Inflammatory macrophage treated with lipopolysaccharide for 4 hours (primary cell): ENCODE data around the gene TAS1R2.

ENCODE experiments used
- DNase-seq: peaks from one replicate; pipeline ENCODE4 v3.0.0-alpha.2; 2020

TAS1R2 gene

DNA sequence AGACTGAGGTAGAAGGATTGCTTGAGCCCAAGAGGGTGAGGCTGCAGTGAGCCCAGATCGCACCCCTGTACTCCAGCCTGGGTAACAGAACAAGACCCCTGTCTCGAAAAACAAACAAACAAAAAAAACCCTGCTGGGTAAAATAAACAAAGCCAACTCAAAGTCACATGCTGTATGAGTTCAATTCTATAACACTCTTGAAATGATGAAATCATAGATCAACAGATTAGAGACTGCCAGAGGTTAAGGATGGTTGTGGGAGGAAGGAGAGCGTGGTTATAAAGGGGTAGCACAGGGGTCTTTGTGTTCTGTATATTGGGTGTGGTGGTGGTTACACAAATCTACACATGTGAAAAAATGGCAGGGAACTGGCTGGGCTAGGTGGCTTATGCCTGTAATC is 62.5 kb downstream of the TAS1R2 start:
- DNase-seq, result no peak

DNA sequence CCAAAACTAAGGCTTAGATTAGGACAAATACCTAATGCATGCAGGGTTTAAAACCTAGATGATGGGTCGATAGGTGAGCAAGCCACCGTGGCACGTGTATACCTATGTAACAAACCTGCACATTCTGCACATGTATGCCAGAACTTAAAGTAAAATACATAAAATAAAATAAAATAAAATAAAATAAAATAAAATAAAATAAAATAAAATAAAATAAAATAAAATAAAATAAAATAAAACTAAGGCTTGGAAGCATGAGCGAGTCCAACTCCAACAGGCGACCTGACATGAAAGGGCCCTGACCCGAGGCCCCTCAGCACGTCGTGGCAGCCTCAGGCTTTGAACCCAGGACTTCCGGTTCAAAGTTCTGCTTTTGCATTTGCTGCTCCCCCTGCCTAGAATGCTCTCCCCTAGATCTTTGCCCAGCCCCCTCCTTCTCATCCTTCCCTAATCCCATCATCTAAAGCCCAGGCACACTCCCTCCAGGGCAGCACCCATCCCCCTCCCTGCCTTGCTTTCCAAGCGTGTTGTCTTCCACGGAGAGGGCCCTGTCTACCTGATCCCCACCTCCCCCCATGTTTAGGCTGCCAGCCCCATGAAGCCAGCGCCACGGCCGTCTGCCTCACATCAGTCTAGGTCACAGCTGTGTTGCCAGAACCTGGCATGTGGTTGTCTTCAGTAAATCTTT is 64.3 kb downstream of the TAS1R2 start:
- no peak for DNase-seq

GRCh38 chr1:18794561-18794960 is 64.9 kb downstream of the TAS1R2 start:
- DNase-seq, result no peak

- DNase-seq, result no peak
Observed at GRCh38 chr1:18794051-18794450, 65.4 kb downstream of the TAS1R2 start.

- DNase-seq, result no peak
Observed at GRCh38 chr1:18793164-18793563, 66.3 kb downstream of the TAS1R2 start.

DNA sequence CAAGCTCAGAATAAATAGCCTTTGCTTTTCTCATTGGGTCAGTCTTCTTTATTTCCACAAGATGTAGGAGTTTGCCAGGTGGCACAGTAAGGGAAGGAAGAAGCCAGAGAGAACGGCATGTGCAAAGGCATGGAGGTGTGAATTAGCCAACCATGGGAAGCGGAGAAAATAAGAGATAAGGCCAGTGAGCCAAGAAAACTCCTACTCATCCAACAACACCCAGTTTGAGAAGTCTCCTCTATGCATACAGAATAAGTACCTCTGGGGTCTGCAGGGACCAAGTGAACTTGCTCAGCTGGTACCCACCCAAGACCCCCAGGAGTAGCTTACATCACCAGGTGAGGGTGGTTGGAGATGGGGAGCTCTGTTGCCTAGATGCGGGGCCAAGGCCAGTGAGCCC is 66.7 kb downstream of the TAS1R2 start:
- DNase-seq, result no peak
